HG02759 (cell line): ENCODE measurements around the gene SNX10.

Experiments
- ATAC-seq: cut with Tn5 transposase; IDR thresholded peaks from one replicate; pipeline ENCODE4 v1.9.1; 2021; ENCODE audit warnings: mild to moderate bottlenecking, moderate library complexity; ENCODE audit not compliant: unreplicated experiment

Gene SNX10

GRCh38 chr7:26398756-26399509 is 107.3 kb downstream of the SNX10 start:
- peak; percentile 83 for ATAC-seq

DNA sequence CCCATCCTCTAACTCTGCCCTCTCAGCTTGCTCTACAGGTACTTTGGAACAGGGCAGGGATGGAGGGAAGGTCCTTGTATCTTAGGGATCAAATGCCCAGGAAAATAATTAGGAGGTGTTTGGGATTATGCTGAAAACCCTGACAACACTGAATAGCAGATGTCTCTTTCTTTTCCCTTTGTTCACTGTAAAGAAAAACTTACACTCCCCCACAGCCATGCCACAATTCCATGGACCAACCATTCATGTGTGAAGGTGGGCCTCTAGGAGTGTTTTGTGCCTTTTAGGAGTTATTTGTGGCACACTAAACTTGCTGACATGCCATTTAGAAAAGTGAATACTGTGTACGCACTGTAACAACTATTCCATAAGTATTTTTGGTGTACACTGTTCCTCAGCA is 108.1 kb downstream of the SNX10 start:
- ATAC-seq: no peak

GRCh38 chr7:26403640-26404039 is 112.0 kb downstream of the SNX10 start:
- no peak for ATAC-seq

- no peak for ATAC-seq
Observed at GRCh38 chr7:26404189-26404996, 112.7 kb downstream of the SNX10 start.

DNA sequence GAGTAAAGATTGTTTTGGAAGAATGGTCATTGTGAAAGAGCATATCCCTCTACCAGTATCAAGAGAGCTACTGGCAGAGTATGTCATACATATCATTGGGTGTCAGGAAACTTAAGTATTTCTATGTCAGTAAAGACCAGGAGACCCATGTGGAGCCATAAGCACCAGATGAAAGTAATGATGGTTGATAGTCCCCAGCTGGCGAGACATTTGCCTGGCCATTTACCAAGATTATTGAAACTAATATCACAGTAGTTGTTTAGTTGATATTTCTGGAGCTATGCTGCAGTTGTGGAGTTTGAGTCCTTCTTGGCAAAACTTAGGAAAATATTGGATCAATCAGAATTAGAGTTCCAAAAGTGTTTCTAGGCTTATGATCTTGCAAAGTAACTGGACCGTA is 114.8 kb downstream of the SNX10 start:
- no peak for ATAC-seq

DNA sequence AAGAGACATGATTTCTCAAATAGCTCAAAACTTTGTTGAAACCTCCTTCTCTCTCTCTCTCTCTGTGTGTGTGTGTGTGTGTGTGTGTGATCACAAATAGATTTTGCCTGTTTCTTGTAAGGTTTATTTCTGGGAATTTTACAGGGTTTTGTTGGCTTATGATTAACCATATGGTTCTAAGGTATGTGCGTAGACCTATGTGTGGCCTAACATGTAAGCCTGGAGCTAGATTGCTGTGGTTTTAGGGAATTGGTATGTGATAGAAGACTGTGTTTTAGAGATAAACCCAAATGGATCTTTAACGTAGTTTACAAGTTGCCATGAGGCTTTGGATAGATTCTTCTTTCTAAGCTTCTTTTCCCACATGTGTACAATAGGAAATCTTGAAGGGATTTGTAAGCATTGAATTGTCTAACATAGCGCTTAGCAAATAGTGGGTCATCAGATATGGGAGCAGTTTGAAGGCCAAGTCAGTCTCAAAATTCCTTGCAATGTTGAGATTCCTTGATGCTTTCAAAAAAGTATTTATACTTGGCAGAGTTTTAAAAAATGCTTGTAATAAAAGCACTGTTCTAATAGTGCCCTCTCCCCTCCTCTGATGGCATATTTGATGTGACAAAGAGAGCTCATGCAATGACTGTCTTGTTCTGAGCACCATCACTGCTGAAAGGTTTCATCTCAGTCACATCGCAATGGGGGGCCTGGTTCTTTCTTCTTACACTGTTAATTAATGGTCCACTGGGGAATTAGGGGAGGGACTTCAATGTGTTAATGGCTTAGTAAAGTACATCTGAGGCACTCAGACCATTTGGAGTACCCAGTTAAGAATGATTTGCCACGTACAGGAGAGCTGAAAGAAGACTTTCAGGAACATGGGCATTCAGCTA is 118.2 kb downstream of the SNX10 start:
- ATAC-seq: no peak

GRCh38 chr7:26413007-26413691 is 121.5 kb downstream of the SNX10 start:
- no peak for ATAC-seq

- ATAC-seq: no peak
Observed at GRCh38 chr7:26416004-26416403, 124.3 kb downstream of the SNX10 start.

- ATAC-seq: no peak
Observed at GRCh38 chr7:26417911-26418413, 126.3 kb downstream of the SNX10 start.

- no peak for ATAC-seq
Observed at GRCh38 chr7:26419198-26419597, 127.5 kb downstream of the SNX10 start.

DNA sequence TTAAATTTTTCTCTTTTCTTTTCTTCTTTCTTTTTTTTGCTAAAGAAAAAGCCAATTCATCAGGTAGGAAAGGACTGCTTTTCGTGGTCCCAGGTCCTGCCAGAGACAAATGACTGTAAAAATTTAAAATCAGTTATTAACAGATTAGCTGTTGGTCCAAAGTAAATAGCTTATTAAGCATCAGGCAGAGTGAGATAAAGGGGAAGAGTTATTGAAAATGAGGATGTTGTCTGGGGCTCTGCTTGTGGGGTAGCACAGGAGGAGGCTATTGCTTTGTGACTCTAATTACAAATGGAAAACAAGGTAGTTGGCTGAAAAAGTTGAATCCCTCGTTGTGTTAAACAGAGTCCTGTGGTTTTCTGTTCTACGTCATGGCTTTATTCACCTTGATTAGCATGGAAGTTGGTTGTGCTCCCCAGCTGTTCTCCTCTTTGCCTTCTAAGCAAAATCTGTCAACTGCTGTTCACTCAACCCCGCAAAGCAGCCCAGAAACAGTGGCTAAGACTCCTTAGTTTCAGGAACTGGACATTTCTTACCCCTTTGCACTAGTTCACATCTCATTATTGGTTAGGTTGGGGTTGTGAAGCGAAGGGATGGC is 128.9 kb downstream of the SNX10 start:
- no peak for ATAC-seq

DNA sequence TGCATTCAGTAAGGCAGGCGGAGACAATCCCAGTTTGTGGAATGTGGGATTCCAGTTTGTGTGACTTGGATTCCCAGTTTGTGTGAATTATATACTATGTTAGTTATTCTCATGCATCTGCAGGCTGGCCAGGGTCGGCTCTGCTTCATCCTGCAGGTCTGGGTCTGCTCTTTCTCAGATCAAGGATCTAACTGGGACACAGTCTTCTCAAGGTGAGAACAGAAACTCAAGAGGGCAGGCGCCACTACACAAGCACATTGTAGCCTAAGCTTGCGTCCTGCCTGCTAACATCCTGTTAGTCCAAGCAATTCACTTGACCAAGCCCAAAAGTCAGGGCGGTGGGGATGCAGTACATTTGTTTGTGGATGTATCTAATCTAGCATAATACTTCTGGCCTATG is 131.1 kb downstream of the SNX10 start:
- ATAC-seq: no peak

- ATAC-seq: no peak
Observed at GRCh38 chr7:26423436-26423835, 131.8 kb downstream of the SNX10 start.
